H1 (cell line): ENCODE data around the gene IPO11. TPM values are rescaled to one million over a fixed set of nuclear protein-coding genes. Genes with fewer than 3 reads are reported as not detected.

Experiments used
- EZH2 ChIP-seq: fragments of 200-600 bp; sonication (generic); IDR thresholded peaks from 2 replicates; pipeline ENCODE4 v1.7.1; 2012; ENCODE audit warnings: low read depth, mild to moderate bottlenecking, moderate library complexity, low read length, inconsistent platforms; ENCODE audit not compliant: severe bottlenecking
- RAD21 ChIP-seq, 2 experiments: IDR thresholded peaks in 1 of 2; conservative IDR thresholded peaks in 1 of 2; 2 replicates each; pipeline ENCODE4 v1.6.1; 2011; ENCODE audit warnings: low read depth in 2 of 2, low read length in 2 of 2, improper control_type of control experiment in 1 of 2, inconsistent platforms in 1 of 2, mild to moderate bottlenecking in 1 of 2, moderate library complexity in 1 of 2
- RBBP5 ChIP-seq: IDR thresholded peaks from 2 replicates; pipeline ENCODE4 v1.7.1; 2012; ENCODE audit warnings: low read depth, mild to moderate bottlenecking, inconsistent platforms, low read length, moderate library complexity, borderline replicate concordance
- YY1 ChIP-seq: IDR thresholded peaks from 2 replicates; pipeline ENCODE4 v1.6.1; 2011; ENCODE audit warnings: low read depth, mild to moderate bottlenecking, low read length
- polyA plus RNA-seq, 7 experiments: library from polyadenylated mRNA; depleted of rRNA in 3 of 7; stranded (reverse) in 5 of 7; unstranded in 2 of 7; fragments of >200 nt in 5 of 7; fragments of 200-250 nt in 2 of 7; gene quantifications; 1 replicate in 5 of 7; 2 replicates in 1 of 7; 4 replicates in 1 of 7; pipeline versions ENCODE4 v1.2.1 to v1.2.3, GENCODE V29; 2011 to 2013; ENCODE audit warnings: missing spikeins in 2 of 7, mixed read lengths in 2 of 7
- total RNA-seq: library from RNA; stranded (reverse); fragmentation: NEBNext Ultra II Directional; extraction: Animal tissue kit (Norgen Biotek cat#: 25700); gene quantifications from 2 replicates; pipeline ENCODE4 v1.2.1, GENCODE V29; 2021

IPO11 gene
- total and polyA plus RNA-seq, 2 of the 8 experiments (the other 6 are each of a cell fraction or from before 2014, with no cell fraction given) = 23.6 to 64.4 TPM

DNA sequence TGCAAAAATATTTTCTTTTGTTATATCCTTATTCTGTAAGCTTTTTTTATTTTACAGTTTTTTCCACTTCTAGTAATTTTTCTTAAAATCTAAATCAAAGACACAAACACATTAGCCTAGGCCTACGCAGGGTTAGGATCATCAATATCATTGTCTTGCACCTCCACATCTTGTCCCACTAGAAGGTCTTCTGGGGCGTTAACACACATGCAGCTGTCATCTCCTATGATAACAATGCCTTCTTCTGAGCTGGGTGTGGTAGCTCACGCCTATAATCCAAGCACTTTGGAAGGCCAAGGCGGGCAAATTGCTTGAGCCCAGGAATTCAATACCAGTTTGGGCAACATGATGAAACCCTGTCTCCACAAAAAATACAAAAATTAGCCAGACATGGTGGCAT lies 87.2 kb downstream of the IPO11 start (continued):
- TF ChIP-seq EZH2 = no peak
- no peak for TF ChIP-seq RAD21 (IDR thresholded peaks at IDR 0.05 in 1 of 2, conservative IDR thresholded peaks at IDR 0.05 in 1 of 2; ENCODE audit: low read depth in 2 of 2, low read length in 2 of 2)
- TF ChIP-seq RBBP5 = no peak
- TF ChIP-seq YY1 = no peak
